HCT116 (cell line): Measurements from ENCODE around the gene RNF145. TPM values are rescaled to one million over a fixed set of nuclear protein-coding genes. Genes with fewer than 3 reads are reported as not detected.

Source experiments
- ATAC-seq: fragments of 200-7000 bp; cut with Tn5 transposase; 2 replicates; pipeline ENCODE4 v1.9.1; 2020; ENCODE audit warnings: mild to moderate bottlenecking, moderate library complexity
- BruUV-seq: library from RNA; stranded (reverse); fragments of 400-500 nt; replicated peaks from 2 replicates; lab custom pipeline; 2021; lab: Mats Ljungman, UMichigan
- CTCF ChIA-PET: fragments of 300-600 bp; sonication (Branson Sonifier 250); formaldehyde crosslinking; loops from one replicate; lab custom pipeline; 2021; ENCODE audit warnings: antibody characterized with exemption; lab: Charles Lee
- POLR2A ChIA-PET: fragments of 300-600, 350-600 bp; sonication (Branson Sonifier 250); formaldehyde crosslinking; loops from one replicate; lab custom pipeline; 2021; ENCODE audit warnings: antibody characterized with exemption; lab: Charles Lee
- RAD21 ChIA-PET, 2 experiments: fragments of 300-600 bp; sonication (Branson Sonifier 250); formaldehyde crosslinking; loops; one replicate each; lab custom pipeline; 2023; ENCODE audit warnings: low total read pairs in 2 of 2; ENCODE audit not compliant: uncharacterized antibody in 2 of 2, unreplicated experiment in 2 of 2, low non-redundant PET in 1 of 2; lab: Charles Lee
- DNase-seq: peaks from one replicate; pipeline ENCODE4 v3.0.0-alpha.2; 2010; ENCODE audit warnings: low read depth, low spot score
- H2AFZ ChIP-seq: fragments of 200-600 bp; shearing (Covaris generic), sonication (generic); 2 replicates; pipeline ENCODE4 v1.6.1; 2017; ENCODE audit warnings: low read depth, mixed run types, mixed read lengths, antibody characterized with exemption, low read length; ENCODE audit not compliant: poor library complexity, severe bottlenecking
- H3K27ac ChIP-seq: 2 replicates; pipeline ENCODE4 v1.5.1; 2012; ENCODE audit warnings: low read depth, low read length
- H3K27me3 ChIP-seq: fragments of 200-600 bp; sonication (generic); 2 replicates; pipeline ENCODE4 v1.6.1; 2016; ENCODE audit warnings: mixed run types, low read length, mixed read lengths; ENCODE audit not compliant: insufficient read depth
- H3K36me3 ChIP-seq, 2 experiments: fragments of 200-500 bp in 1 of 2; fragments of 200-600 bp in 1 of 2; sonication (Bioruptor generic) in 1 of 2; sonication (generic) in 1 of 2; 2 replicates each; pipeline versions ENCODE4 v1.5.1 to v1.6.1; 2014 to 2016; ENCODE audit warnings: low read length in 2 of 2, inconsistent platforms in 1 of 2, mixed read lengths in 1 of 2, mixed run types in 1 of 2; ENCODE audit not compliant: insufficient read depth in 2 of 2, control insufficient read depth in 1 of 2
- H3K4me1 ChIP-seq, 2 experiments: fragments of 200-600 bp in 1 of 2; sonication (generic) in 1 of 2; 2 replicates each; pipeline versions ENCODE4 v1.5.1 to v1.6.1; 2012 to 2017; ENCODE audit warnings: low read length in 2 of 2, inconsistent platforms in 1 of 2, mild to moderate bottlenecking in 1 of 2, mixed read lengths in 1 of 2, mixed run types in 1 of 2, moderate library complexity in 1 of 2; ENCODE audit not compliant: insufficient read depth in 2 of 2, control insufficient read depth in 1 of 2
- H3K4me2 ChIP-seq: fragments of 200-600 bp; sonication (generic); 2 replicates; pipeline ENCODE4 v1.6.1; 2017; ENCODE audit warnings: mixed run types, low read length, mixed read lengths
- H3K4me3 ChIP-seq, 2 experiments: fragments of 200-600 bp in 1 of 2; sonication (generic) in 1 of 2; replicated peaks in 1 of 2; 2 replicates each; pipeline ENCODE4 v1.5.1; 2011 to 2016; ENCODE audit warnings: low read length in 2 of 2, control low read depth in 1 of 2, low read depth in 1 of 2, mild to moderate bottlenecking in 1 of 2, mixed read lengths in 1 of 2, mixed run types in 1 of 2
- H3K79me2 ChIP-seq: fragments of 200-600 bp; sonication (generic); 2 replicates; pipeline ENCODE4 v1.6.1; 2017; ENCODE audit warnings: mild to moderate bottlenecking, mixed run types, low read length, moderate library complexity, mixed read lengths; ENCODE audit not compliant: insufficient read depth
- H3K9ac ChIP-seq: fragments of 200-600 bp; sonication (generic); 2 replicates; pipeline ENCODE4 v1.6.1; 2016; ENCODE audit warnings: low read length, mixed read lengths
- H3K9me2 ChIP-seq: fragments of 200-600 bp; sonication (generic), shearing (Covaris generic); 2 replicates; pipeline ENCODE4 v1.6.1; 2017; ENCODE audit warnings: mixed run types, mild to moderate bottlenecking, moderate library complexity; ENCODE audit not compliant: insufficient read depth
- H3K9me3 ChIP-seq, 2 experiments: fragments of 200-500 bp in 1 of 2; fragments of 200-600 bp in 1 of 2; sonication (Bioruptor generic) in 1 of 2; sonication (generic) in 1 of 2; 2 replicates each; pipeline ENCODE4 v1.6.1; 2014 to 2017; ENCODE audit warnings: low read length in 2 of 2, mixed read lengths in 2 of 2, inconsistent platforms in 1 of 2, low read depth in 1 of 2, mild to moderate bottlenecking in 1 of 2, mixed run types in 1 of 2, moderate library complexity in 1 of 2; ENCODE audit not compliant: control insufficient read depth in 1 of 2, insufficient read depth in 1 of 2
- H4K20me1 ChIP-seq: fragments of 200-600 bp; sonication (generic), shearing (Covaris generic); 2 replicates; pipeline ENCODE4 v1.6.1; 2017; ENCODE audit warnings: mixed run types, mild to moderate bottlenecking, moderate library complexity; ENCODE audit not compliant: insufficient read depth
- CEBPB ChIP-seq: IDR thresholded peaks from 2 replicates; pipeline ENCODE4 v1.6.1; 2012; ENCODE audit warnings: low read depth
- FOSL1 ChIP-seq: IDR thresholded peaks from 2 replicates; pipeline ENCODE4 v1.6.1; 2012; ENCODE audit warnings: low read depth
- SP1 ChIP-seq: IDR thresholded peaks from 2 replicates; pipeline ENCODE4 v1.6.1; 2012; ENCODE audit warnings: low read depth
- TCF7L2 ChIP-seq: IDR thresholded peaks from 2 replicates; pipeline ENCODE4 v1.7.0; 2011; ENCODE audit warnings: borderline replicate concordance, inconsistent platforms; ENCODE audit not compliant: insufficient read depth, insufficient read length; ENCODE audit errors: extremely low read depth
- YY1 ChIP-seq: IDR thresholded peaks from 2 replicates; pipeline ENCODE4 v1.6.1; 2011; ENCODE audit warnings: low read length, low read depth, moderate library complexity, mild to moderate bottlenecking; ENCODE audit not compliant: insufficient replicate concordance; ENCODE audit errors: extremely low read depth
- ZNF274 ChIP-seq: fragments of 200-500 bp; sonication (Bioruptor generic); IDR thresholded peaks from 2 replicates; pipeline ENCODE4 v1.6.1; 2014; ENCODE audit warnings: mild to moderate bottlenecking, low read depth, low read length, inconsistent platforms
- intact Hi-C: fragments of 100-400 bp; cut with micrococcal nuclease; formaldehyde crosslinking; loops from 2 replicates; pipeline ENCODE4 v1.10.0; 2022
- total RNA-seq: library from RNA; stranded (reverse); gene quantifications from one replicate; pipeline ENCODE4 v1.2.1, GENCODE V29; 2021; ENCODE audit not compliant: unreplicated experiment
- TF ChIP-seq, protein P1 (sequence below): IDR thresholded peaks from 2 replicates; pipeline ENCODE4 v1.6.1; 2011; ENCODE audit warnings: mild to moderate bottlenecking, low read length, moderate library complexity; ENCODE audit not compliant: insufficient replicate concordance; ENCODE audit errors: extremely low read depth

RNF145 gene
- total RNA-seq, 1 experiment from 2014 or later: 60.6 TPM

DNA sequence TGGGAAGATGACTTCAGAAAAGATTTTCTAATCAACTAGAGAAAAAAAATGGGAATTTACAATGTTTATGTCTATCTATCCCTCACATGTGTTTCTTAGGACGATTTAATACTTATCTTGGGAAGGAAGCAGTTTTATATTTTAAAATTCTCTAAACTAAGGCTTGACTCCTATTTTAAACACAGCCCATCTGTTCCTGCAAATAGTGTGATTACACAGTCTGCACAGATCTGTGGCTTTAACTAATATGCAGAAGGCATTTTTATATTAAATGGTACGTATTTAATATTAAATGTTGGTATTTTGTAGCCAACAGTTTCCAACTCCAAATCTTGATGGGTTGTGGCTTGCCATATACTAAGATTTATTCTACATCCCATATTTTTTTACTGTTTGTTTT lies 56.5 kb downstream of the RNF145 start:
- Histone ChIP-seq H3K27ac (no peak overlapping the region), H2AFZ (no peak overlapping the region), H3K9me2 (no peaks in the 10 kb centered on the region), H3K4me2 (no peak overlapping the region)
- DNase-seq (no peak), ATAC-seq (no peak)
- TF ChIP-seq TCF7L2 (no peak), ZNF274 (no peak), YY1 (no peak), CEBPB (no peak), FOSL1 (no peak)
- TF ChIP-seq, protein P1, sequence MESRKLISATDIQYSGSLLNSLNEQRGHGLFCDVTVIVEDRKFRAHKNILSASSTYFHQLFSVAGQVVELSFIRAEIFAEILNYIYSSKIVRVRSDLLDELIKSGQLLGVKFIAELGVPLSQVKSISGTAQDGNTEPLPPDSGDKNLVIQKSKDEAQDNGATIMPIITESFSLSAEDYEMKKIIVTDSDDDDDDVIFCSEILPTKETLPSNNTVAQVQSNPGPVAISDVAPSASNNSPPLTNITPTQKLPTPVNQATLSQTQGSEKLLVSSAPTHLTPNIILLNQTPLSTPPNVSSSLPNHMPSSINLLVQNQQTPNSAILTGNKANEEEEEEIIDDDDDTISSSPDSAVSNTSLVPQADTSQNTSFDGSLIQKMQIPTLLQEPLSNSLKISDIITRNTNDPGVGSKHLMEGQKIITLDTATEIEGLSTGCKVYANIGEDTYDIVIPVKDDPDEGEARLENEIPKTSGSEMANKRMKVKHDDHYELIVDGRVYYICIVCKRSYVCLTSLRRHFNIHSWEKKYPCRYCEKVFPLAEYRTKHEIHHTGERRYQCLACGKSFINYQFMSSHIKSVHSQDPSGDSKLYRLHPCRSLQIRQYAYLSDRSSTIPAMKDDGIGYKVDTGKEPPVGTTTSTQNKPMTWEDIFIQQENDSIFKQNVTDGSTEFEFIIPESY: no peak
- TF ChIP-seq, all 23 proteins: peak for 0
- Histone ChIP-seq H3K9ac (no peak overlapping the region), H3K79me2 (no peaks in the 10 kb centered on the region), H3K36me3 (peaks cover 1 to 8% of the 10 kb centered on the region in 2 experiments; a peak in 2 of 4 replicates), H3K4me1 (no peaks in the 10 kb centered on the region), H3K9me3 (no peaks in the 10 kb centered on the region), H3K27me3 (no peaks in the 10 kb centered on the region), H3K4me3 (no peak overlapping the region), H4K20me1 (peaks cover 5% of the 10 kb centered on the region; the same call in 1 of the 2 replicates)
- ChIA-PET POLR2A (no interaction called here), RAD21 (no interaction called here), CTCF (no interaction called here)
- no TSS peak for BruUV-seq
- intact Hi-C loops: loop anchor here (10.0 kb wide), 1 partner anchor 352 kb away; no protein-coding TSS in a partner anchor

GRCh38 chr5:159149085-159149484 lies 60.3 kb downstream of the RNF145 start:
- Histone ChIP-seq H3K4me2 (no peak overlapping the region), H3K36me3 (no peaks in the 10 kb centered on the region), H3K27ac (no peak overlapping the region), H3K9me3 (no peaks in the 10 kb centered on the region), H3K4me3 (no peak overlapping the region), H3K4me1 (no peaks in the 10 kb centered on the region), H3K79me2 (no peaks in the 10 kb centered on the region), H3K9me2 (no peaks in the 10 kb centered on the region), H3K27me3 (peaks cover 5% of the 10 kb centered on the region; the same call in 1 of the 2 replicates), H4K20me1 (no peaks in the 10 kb centered on the region), H2AFZ (no peak overlapping the region), H3K9ac (no peak overlapping the region)
- RAD21 ChIA-PET: no interaction called here
- DNase-seq (no peak), ATAC-seq (no peak)
- intact Hi-C loops: no loop called here
- CTCF ChIA-PET: interaction anchor here (3.1 kb wide), 1 partner anchor 8 kb away, joined by 12 read pairs; no protein-coding TSS in a partner anchor
- BruUV-seq: no TSS peak
- POLR2A ChIA-PET: no interaction called here
- no peak for TF ChIP-seq SP1
